ENCODE measurements around the gene CSNK1D.

DNA sequence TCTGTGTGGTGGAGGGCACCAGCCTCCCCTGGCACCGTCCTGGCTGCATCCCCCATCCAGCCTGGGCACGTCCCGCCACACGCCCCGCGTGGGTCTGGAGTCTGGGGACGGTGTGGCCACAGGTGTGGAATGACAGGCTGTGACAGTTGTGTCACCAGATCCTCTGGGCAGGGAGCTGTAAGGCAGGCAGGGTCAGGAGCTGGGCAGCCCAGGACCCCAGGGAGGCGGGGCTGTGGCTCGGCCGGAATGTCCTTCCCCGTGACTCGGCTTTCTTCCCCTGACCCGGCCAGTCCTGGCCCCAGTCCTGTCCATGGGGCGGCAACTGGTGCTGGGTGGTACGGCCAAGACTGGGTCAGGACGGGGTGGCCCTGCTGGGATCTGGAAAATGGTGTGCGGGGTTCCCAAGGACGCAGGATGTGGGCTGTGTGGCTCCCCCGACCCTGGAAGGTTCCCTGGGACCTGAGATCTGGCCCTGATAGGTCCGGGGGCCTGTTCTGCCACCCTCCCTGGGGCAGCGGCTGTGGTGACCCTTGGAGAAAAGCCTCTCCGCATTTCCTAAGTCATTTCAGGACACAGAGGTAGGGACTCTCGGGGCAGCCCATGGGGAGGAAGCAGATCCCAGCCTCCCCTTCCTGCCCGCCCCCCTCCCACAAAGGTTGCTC, 48.0 kb downstream of the CSNK1D start:
- TF ChIP-seq GATA2 (IDR thresholded peaks at IDR 0.05; ENCODE audit: low read depth, low read length) (no peak), GATA3 (IDR thresholded peaks at IDR 0.05; ENCODE audit: low read depth, low read length) (no peak)

Measured in SH-SY5Y (cell line).